ENCODE measurements around the gene STYXL1.
"Not testable (repeated sequence)": the region's sequence is repeated elsewhere in the genome, so short reads cannot be mapped to it uniquely, and the experiment has no call there.

The STYXL1 gene

GRCh38 chr7:76023002-76023401 is 24.8 kb downstream of the STYXL1 start:
- no peak for DNase-seq

DNA sequence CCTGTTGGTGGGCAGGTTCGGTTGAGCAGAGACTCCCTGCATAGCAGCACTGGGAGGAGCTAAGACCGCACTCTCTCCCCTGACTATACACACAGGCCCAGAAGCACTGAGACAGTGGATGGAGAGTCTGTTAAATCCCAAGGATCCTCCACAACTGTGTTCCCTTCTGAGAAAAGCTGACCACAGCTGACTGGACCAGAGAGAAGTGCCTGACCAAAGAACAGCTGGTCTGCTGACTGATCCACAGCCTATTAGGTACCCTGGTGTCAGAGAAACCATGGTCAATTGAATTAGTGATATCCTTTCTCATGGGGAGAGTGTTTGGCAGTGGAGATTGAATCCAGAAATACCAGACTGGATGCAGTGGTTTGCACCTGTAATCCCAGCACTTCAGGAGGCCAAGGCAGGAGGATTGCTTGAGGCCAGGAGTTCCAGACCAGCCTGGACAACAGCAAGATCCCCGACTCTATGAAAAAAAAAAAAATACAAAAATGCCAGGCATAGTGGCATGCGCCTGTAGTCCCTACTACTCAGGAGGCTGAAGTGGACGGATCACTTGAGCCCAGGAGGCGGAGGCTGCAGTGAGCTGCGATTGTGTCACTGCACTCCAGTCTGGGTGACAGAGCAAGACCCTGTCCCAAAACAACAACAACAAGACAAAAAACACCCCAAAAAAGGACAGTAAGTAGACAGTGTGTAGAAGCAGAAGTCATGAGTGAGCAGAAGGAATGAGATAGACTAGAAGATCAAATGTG is 25.6 kb downstream of the STYXL1 start:
- no peak for DNase-seq

DNA sequence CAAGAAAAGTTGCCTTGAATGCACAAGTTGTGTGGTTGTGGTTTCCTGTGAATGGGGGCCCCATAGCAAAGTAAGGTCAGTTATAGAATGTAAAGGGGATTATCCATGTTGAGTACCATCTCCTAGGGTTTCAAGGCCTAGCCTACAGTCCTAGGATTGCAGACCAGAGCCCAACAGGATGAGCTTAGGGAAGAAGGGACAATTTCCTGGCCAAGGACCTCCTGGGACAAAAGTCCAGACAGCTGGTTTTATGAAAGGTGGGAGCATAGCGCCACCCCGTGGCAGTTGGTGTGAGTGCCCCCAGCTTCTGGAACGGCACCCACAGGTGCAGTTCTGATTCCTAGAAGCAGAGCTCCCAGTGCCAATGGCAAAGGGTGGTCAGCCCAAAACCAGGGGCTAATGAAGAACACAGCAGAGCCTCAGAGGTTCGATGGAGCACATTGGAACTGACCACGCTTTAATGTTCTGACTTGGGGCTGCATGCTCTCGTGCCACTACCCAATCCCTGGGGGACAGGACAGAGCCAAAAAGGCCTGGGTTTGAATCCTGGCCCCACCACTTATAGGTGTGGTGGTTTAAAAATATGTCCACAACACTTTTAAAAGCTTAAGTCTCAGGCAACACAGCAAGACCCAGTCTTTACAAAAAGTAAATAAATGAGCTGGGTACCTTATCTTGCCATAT is 27.6 kb downstream of the STYXL1 start:
- DNase-seq = no peak

DNA sequence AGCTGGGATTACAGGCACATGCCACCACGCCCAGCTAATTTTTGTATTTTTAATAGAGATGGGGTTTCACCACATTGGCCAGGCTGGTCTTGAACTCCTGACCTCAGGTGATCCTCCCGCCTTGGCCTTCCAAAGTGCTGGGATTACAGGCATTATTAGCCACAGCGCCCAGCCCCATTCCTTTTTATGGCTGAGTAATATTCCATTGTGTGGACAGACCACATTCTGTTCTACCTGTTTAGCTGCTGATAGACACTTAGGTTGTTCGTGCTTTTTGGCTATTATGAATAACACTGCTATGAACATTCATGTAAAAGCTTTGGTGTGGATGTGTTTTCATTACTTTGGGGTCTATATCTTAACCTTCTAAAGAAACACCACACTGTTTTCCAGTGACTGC is 29.3 kb downstream of the STYXL1 start:
- not testable (repeated sequence) for DNase-seq

GRCh38 chr7:76016191-76016947 is 31.4 kb downstream of the STYXL1 start:
- DNase-seq = no peak

DNA sequence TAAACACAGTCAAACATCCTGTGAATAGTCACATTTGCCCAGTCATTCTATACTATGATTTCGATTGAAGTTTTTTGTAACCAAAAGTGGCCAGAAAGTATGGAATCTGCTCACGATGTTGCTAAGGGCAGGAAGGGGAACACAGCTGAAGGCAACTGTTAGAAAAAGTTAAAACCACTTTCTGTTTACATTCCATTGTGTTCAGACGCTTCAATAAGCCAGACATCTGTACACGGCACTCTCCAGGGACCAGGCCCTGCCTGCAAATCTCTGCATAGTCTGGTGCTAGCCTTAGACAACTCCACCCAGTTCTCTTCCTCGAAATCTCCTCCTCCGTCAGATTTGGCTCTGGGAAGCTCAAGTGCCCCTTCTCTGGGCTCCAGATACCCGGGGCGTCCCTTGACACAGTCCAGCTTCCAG is 36.3 kb downstream of the STYXL1 start:
- no peak for DNase-seq

GRCh38 chr7:76009672-76010600 is 37.9 kb downstream of the STYXL1 start:
- DNase-seq = no peak

DNA sequence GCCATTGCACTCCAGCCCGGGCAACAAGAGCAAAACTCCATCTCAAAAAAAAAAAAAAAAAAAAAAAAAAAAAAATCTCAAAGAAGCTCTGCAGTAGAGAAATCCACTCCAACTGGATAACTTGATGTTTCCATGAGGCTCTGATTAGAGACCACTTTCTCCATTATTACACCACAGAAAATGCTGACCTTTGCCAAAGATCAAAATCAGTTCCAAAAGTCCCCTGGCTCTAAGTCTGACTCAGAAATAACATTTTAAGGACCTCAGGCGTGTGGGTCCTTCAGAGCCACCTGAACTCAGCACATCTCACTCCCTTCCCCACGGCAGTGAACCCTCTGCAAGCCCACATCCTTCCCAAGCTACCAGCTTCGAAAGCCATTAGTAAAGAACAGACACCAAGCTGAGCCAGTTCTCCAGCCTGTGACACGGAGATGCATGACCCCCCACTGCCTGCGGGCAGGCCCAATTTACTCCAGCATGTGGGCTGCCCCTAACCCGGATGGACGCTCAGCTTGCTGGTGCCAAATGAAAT is 39.6 kb downstream of the STYXL1 start:
- DNase-seq = no peak

DNA sequence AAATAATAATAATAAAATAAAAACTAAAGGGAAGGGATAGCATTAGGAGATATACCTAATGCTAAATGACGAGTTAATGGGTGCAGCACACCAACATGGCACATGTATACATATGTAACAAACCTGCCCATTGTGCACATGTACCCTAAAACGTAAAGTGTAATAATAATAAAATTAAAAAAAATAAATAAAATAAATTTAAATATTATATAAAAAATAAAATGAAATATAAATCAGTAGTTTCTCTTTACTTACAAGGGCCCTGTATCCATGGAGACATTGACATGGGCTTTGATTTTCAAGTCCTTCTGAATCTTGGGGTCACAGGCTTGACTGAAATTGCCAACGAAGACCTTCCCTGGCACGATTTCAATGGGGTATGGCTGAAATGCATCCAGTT is 42.8 kb downstream of the STYXL1 start:
- DNase-seq = not testable (repeated sequence)

- DNase-seq = no peak
Measured at GRCh38 chr7:76003351-76003750, 44.4 kb downstream of the STYXL1 start.

DNA sequence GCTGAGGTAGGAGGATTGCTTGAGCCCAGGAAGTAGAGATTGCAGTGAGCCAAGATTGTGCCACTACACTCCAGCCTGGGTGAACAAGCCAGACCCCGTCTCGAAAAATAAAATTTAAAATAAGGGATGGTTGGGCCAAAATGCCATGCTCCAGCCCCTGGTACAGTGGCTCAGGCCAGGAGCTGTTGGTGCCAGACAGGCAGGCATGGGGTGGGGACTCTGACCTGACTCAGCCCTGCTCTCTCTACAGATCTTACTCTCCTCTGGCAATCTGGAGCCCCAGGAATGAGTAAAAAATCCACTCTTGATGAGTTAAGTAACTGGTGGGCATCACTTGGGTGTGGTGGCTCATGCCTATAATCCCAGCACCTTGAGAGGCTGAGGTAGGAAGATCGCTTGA is 45.0 kb downstream of the STYXL1 start:
- DNase-seq = no peak

DNA sequence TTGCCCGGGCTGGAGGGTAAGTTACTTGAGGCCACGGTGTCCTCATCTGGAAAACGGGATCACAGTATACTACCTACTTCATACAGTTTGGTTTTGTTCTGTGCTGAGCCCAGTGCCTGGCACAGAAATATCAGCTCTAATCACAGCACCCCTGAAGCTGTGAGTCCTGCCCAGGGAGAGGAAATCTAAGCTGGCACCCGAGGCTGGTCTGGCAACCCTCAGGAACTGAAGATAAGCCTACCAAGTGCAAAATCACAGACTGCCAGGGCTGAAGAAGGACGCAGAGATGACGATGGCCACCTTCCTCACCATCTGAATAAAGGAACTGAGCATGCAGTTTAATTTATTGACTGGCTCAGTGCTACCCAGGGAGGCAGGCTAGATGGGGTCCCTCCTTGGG is 45.7 kb downstream of the STYXL1 start:
- no peak for DNase-seq

- DNase-seq = no peak
Measured at GRCh38 chr7:76000566-76000965, 47.2 kb downstream of the STYXL1 start.

DNA sequence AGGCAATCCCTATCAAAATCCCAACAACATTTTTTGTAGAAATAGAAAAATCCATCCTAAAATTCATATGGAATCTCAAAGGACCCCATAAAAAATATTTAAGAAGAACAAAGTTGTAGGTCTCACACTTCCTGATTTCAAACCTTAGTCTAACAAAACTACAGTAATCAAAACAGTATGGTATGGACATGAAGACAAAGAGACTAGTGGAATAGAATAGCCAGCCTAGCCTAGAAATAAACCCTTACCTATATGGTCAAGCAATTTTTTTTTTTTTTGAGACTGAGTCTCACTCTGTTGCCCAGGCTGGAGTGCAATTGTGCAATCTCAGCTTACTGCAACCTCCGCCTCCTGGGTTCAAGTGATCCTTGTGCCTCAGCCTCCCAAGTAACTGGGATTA is 49.8 kb downstream of the STYXL1 start:
- no peak for DNase-seq

DNA sequence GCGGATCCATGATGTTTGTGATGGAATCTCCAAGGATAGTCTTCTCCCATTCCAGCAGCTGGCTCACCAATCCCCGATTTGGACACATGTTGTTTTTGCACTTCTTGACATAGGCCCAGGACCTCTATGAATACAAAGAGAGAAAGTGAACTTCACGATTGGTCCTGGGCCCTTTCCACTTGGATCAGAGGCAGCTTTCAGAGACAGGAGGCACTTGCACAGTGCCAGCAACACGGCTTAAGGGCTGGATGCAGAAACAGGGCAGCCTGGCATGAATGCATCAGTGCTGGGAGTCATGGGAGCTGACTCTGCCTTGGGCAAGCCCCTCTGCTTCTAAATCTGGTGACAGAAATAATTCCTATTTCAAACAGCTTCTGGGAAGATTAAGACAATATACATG is 51.3 kb downstream of the STYXL1 start:
- DNase-seq = no peak

- no peak for DNase-seq
Measured at GRCh38 chr7:75995996-75996395, 51.8 kb downstream of the STYXL1 start.

- no peak for DNase-seq
Measured at GRCh38 chr7:75995052-75995471, 52.7 kb downstream of the STYXL1 start.

DNA sequence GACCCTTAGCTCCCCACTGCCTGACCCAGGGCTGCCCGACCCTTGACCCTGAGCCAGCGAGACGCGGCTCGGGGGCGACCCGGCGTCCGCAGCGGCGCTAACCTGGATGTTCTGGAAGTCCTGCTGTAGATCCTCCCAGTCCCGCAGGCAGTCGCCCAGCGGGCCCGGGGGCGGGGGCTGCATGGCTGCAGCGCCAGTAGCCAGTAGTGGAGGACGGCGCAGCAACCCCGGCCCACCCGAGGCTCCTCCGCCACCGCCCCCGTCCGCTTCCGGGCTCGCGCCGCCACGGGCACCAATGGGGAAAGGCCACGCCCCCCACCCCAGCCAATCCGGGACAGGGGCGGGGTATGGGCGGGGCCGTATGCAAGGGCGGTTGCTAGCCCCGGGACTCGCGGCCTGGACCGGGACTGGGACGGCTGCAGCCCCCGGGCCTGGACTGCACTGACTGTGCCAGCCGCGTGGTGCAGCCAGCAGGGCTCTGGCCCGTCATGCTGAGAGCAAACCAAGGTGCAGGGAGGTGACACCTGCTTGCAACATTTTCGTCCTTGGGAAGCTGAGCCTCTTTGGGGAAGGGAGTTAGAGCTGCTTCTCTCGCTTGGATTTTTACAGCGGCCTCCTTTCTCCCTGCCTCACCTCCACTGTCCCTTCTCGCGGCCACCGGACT is 53.3 kb downstream of the STYXL1 start, which contains the start of gene TMEM120A:
Gene TMEM120A (minus strand): TSS at position 208 of the 664 bp plus-strand sequence. CDS start 25 bp downstream, at position 183.
- DNase-seq = peak; percentile 88

- DNase-seq = peak; percentile 37
Measured at GRCh38 chr7:75993689-75994387, 54.0 kb downstream of the STYXL1 start.

DNA sequence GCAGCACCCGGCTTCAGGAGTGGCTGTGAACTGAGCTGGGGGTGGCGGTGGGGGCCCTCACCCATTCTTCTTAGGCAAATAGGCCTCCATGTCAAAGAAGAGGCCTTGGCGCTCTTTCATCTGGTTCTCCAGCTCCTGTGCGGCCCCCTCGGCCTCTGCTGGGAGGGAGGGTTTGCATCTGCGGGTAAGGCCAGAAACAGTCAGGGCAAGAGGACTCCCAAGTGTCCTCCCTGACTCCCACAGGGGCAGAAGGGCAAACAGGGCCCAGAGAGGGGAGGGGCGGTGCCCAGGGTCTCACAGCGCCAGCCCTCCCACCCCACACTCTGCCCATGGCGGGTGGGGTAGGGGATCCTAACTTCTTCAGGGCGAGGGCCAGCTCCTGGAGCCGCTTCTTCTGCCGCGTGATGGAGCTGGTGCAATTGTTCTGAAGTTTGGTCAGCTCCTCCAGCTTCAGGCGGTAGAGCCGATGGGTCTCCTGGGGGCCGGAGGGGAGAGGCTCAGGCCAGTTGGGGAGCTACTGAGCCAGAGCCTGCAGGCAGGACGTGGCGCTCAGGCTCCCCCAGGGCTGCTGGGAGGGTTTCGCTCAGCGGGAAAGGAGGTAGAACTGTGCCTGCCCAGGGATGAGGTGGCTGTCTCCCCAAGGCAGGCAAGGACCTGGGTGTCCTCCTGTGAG is 55.6 kb downstream of the STYXL1 start:
- DNase-seq = no peak

Data from T1000 (cell line).